Large intestine (tissue), 3 donors: ENCODE results near the gene INVS. TPM values are rescaled to one million over a fixed set of nuclear protein-coding genes. Genes with fewer than 3 reads are reported as not detected.

Experiments used
- DNase-seq, 2 donors: peaks; one replicate each; pipeline versions ENCODE4 v3.0.0 to v3.0.0-alpha.2; 2013
- H3K27ac ChIP-seq: one replicate; pipeline ENCODE4 v1.5.1; 2013; ENCODE audit warnings: low read length
- H3K27me3 ChIP-seq: 2 replicates; pipeline ENCODE4 v1.6.1; 2013; ENCODE audit warnings: low read length; ENCODE audit not compliant: control insufficient read depth, insufficient read depth
- H3K36me3 ChIP-seq: 2 replicates; pipeline ENCODE4 v1.6.1; 2013; ENCODE audit warnings: low read length; ENCODE audit not compliant: control insufficient read depth, insufficient read depth
- H3K4me1 ChIP-seq: one replicate; pipeline ENCODE4 v1.6.1; 2013; ENCODE audit warnings: low read length; ENCODE audit not compliant: control insufficient read depth, insufficient read depth
- H3K4me3 ChIP-seq: one replicate; pipeline ENCODE4 v1.5.1; 2013; ENCODE audit warnings: low read length
- H3K9me3 ChIP-seq: one replicate; pipeline ENCODE4 v1.6.1; 2013; ENCODE audit warnings: mild to moderate bottlenecking, low read depth, low read length, moderate library complexity; ENCODE audit not compliant: control insufficient read depth
- WGBS: methylation state at CpG from one replicate; pipeline ENCODE4 v1.1.5; 2013; ENCODE audit warnings: low lambda C conversion rate; ENCODE audit not compliant: insufficient coverage; 5-methylcytosine and 5-hydroxymethylcytosine counted together
- polyA plus RNA-seq: library from polyadenylated mRNA; unstranded; fragments of 120-200 nt; gene quantifications from one replicate; pipeline ENCODE4 v1.2.1, GENCODE V29; 2013

Gene INVS
- polyA plus RNA-seq, 1 donor = 15.8 TPM

GRCh38 chr9:100341889-100342288, 242.8 kb downstream of the INVS start:
- H3K4me3 ChIP-seq = no peak overlapping the region
- H3K4me1 ChIP-seq = no peaks in the 10 kb centered on the region
- H3K27ac ChIP-seq = no peak overlapping the region
- no peak for DNase-seq
- no peaks in the 10 kb centered on the region for H3K9me3 ChIP-seq
- peaks cover 19% of the 10 kb centered on the region for H3K36me3 ChIP-seq
- 100% methylated on average over 1 of the region's 3 CpGs for WGBS
- no peaks in the 10 kb centered on the region for H3K27me3 ChIP-seq

- no peak for DNase-seq
- Histone ChIP-seq H3K27ac (no peak overlapping the region), H3K4me1 (peaks cover 4% of the 10 kb centered on the region), H3K9me3 (no peaks in the 10 kb centered on the region), H3K36me3 (peaks cover 8% of the 10 kb centered on the region), H3K27me3 (no peaks in the 10 kb centered on the region), H3K4me3 (no peak overlapping the region)
- no CpG with 5 or more reads among the region's 3 CpGs for WGBS
Observed at GRCh38 chr9:100346836-100347235, 247.8 kb downstream of the INVS start.

- peak in 1 of 2 donors; percentile 20 for DNase-seq
- Histone ChIP-seq H3K4me3 (no peak overlapping the region), H3K27ac (no peak overlapping the region), H3K27me3 (no peaks in the 10 kb centered on the region), H3K4me1 (peaks cover 4% of the 10 kb centered on the region), H3K9me3 (no peaks in the 10 kb centered on the region), H3K36me3 (peaks cover 8% of the 10 kb centered on the region)
- WGBS = 100% methylated on average over 1 of the region's 1 CpG
Observed at GRCh38 chr9:100350188-100350587, 251.1 kb downstream of the INVS start.

Other genes starting within 250 kb of the INVS start
- 31.9 TPM for gene STX17, start 192.6 kb upstream of the INVS start, polyA plus RNA-seq
- 42.5 TPM for gene ERP44, start 243 bp upstream of the INVS start, polyA plus RNA-seq